EH (cell line): ENCODE results near the gene FBLN1.
"Not testable (repeated sequence)": the region's sequence is repeated elsewhere in the genome, so short reads cannot be mapped to it uniquely, and the experiment has no call there.

Source experiments
- DNase-seq: peaks from one replicate; pipeline ENCODE4 v3.0.0-alpha.2; 2015; ENCODE audit warnings: low read depth

Gene FBLN1

DNA sequence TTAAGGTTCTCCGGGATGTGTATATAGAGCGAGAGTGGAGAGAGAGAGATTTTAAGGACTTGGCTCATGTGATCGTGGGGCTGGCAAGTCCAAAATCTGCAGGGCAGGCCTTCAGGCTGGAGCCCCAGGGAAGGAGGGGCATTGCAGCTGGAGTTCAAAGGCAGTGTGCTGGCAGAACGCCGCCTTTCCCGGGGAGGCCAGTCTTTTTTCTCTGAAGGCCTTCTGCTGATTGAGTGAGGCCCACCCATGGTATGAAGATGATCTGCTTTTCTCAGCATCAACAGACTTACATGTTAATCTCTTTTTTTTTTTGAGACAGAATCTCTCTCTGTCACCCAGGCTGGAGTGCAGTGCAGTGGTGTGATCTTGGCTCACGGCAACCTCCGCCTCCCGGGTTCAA is 25.4 kb downstream of the FBLN1 start:
- DNase-seq: no peak

DNA sequence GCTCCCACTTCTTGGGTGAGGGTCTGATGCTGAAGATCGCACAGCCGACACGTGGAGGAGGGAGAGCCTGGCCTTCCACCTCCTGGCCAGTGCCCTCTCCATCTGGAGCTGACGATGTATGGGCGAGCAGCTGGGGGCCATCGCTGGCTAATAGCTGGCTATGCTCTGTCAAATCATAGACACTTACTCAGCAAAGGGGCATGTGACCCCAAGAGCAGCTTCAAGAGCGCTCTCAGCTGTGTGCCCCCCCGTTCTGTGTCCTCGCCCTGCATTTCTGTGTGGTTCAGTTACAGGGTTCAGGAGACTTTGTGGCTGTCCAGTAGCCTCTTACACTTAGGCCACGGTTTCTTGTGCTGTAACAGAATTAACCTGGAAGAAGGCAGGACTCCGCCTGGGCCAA is 26.4 kb downstream of the FBLN1 start:
- DNase-seq: no peak

DNA sequence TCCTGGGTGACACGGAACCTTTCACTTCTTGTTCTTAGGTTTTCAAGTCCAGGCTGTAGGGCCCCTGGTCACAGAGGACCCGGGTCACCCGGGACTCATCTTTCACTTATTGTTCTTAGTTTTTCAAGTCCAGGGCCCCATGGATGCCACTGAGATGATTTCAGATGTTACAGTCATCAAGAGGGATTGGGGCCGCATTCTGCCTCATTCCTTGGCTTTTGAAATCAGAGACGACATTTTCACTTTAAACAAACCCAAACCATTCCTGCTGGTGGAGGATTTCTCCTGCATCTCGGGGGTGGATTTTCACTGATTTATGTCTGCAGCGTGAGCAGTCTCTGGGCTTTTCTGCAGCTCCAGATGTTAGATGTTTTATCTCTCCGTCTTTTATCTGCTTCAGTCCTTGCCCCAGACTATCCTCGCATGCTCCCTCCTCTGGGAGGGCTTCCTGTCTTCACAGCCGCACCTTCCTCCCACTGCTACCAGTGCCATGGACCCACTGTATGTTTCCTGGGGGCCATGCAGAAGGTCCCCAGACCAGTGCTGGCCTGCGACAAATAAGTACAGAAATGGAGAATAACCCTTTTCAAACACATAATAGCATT is 27.4 kb downstream of the FBLN1 start:
- DNase-seq: peak; percentile 85

DNA sequence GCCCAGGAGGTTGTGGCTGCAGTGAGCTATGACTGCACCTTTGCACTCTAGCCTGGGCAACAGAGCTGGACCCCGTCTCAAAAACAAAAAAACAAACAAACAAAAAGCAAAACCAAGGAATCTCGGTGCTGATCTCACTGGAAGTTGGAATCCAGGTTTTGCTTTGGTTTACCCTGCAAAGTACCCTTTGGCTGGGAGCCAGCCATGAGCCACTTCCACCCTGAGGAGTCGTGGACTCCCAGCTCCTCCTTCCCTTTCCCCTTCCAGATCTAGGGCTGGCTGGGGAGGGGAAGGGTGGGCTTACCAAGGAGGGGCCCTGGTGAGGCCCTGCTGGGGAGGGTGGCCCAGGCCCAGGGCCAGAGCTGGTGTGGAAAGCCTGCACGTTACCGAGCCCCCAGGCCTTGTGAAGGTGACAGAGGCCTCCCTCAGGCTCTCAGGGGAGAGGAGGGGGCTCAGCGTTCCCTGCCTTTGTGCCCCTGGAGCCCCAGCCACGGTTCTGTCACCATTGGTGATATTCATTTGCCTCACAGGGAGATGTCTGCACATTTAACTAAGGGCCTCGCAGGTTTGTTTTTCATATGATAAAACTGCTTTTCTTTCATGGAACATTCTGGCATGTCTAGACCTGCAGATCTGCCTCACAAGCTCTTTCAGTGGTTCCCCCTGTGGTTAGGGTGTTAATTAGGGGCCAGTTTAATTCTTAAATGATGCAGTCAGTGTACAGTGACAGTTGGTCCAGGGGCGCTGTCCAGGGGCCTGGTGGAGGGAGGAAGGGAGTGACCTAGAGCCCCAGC is 29.0 kb downstream of the FBLN1 start:
- no peak for DNase-seq

DNA sequence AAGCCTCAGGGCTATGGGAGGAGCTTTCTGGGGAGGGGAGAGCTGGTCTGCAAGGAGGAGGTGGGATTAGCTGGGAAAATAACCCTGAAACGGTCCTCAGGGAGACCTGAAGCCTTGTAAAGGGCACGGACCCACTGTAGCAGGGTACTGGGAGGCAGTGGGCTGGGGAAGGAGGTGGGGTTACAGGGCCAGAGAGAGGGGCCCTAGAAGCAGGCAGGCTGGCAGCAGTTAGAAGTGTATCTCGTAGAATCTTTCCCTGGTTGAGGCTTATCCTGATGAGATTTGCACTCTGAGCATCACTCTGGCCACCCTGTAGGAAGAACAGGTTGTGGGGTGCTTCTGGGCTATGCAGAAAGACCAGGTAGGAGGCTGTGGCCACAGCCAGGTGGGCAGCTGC is 29.6 kb downstream of the FBLN1 start:
- DNase-seq: no peak

DNA sequence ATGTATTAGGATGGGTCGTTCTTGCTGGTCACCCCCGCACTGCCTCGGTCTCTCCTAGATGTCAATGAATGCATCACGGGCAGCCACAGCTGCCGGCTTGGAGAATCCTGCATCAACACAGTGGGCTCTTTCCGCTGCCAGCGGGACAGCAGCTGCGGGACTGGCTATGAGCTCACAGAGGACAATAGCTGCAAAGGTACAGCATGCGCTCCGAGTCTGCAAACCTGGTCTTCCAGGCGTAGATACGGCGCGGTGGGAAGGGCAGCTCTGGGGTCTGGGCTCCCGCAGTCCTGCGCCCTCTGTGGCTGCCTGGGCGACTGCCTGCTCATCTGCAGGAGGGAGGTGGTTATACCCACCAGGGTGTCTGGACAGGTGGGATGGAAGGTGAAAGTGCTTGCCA is 31.0 kb downstream of the FBLN1 start:
- no peak for DNase-seq

DNA sequence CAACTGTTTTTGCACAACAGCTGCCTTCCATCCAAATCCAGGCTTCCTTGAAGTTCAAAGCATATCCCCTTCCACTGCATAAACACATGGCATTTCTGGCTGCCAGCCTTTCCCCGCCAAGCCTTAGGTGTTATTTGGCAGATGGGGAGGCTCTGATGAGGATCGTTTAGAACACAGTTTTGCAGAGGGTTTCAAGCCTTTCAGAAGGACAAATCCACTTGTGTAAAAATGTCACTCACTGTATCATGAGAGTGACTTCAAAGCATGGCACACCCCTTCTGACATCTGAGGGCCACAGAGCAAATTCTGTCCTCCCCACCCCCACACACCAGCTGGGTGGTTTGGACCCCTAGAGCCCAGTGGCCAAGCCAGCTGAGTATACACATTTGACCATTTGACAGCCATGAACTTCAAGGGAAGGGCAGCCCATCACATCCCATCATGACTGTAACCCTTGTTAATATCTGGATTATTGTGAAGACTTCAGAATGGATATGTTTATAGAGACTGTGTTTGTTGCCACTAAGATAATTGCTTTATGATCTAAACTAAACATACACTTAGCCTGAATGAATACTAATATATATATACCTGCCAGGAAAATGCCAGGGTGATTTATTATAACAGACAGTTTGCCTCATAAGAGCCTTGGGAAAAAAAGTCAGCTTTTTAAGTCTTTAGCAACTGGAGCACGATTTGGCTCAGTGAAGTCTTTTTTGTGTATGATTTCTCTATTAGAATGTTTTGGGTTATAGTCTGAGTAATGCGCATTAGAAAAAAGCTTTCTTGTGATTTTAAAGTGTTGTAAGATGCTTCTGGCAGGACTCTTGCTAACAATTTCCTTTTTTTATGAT is 31.9 kb downstream of the FBLN1 start:
- DNase-seq: peak; percentile 60

DNA sequence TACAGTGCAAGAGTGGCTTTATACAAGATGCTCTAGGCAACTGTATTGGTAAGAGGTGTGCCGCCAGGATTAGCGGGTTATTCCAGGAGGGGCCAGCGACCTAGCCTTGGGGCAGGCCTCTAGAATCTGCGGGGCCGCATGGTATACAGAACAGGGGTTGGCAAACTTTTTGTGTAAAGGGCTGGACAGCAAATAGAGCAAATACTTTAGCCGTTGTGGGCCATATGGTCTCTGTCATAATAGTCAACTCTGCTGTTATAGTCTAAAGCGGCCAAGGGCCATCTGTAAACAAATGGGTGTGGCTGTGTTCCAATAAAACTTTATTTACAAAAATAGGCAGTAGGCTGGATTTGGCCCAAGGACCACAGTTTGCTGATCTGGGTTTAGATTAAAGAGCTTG is 32.6 kb downstream of the FBLN1 start:
- no peak for DNase-seq

DNA sequence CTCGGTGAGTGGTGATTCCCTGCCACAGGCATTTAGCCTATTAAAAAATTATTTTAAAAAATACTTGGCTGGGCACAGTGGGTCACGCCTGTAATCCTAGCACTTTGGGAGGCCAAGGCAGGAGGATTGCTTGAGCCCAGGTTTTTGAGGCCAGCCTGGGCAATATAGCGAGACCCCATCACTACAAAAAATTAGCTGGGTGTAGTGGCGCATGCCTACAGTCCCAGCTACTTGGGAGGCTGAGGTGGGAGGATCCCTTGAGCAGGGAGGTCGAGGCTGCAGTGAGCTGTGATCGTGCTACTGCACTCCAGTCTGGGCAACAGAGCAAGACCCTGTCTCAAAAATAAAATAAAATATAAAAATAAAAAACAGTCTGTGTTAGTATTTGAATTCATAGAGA is 33.2 kb downstream of the FBLN1 start:
- not testable (repeated sequence) for DNase-seq

DNA sequence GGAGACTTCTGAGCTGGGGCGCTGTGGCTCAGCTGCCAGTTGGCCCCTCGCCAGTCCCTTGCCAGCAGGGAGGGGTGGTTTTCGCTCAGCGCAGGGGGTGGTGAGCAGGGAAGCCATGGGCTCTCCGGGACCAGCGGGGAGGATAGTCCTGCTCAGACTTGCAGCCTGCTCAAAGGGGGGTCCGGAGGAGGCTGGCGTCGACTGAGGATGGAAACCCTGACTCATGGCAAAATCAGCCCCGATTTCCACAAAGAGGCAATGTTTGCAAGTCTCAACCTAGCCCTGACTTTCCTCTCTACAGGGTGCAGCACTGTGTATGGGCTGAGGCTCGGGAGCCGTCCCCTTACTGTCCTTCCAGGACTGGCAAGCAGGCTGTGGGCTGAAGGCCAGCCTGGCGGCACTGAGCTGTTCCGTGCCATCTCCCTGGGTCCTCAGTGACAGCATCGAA is 35.1 kb downstream of the FBLN1 start:
- peak; percentile 97 for DNase-seq

DNA sequence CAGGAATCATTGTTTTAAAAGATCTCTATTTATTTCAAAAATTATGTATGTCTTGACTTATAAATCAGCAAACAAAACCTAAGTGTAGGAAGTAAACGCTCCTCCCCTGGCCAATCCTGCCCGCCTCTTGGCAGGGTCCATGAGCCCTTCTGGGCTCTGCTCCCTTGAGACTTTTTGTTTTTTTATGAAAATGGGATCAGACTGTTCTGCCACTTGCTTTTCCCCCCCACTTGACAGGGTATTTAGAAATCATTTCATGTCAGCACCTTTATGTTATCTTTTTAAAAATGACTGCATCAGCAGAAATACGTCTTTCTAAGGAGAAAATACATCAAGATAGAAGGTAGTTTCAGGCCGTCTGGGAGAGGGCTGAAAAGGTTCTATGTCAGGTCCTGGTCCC is 35.6 kb downstream of the FBLN1 start:
- DNase-seq: no peak

DNA sequence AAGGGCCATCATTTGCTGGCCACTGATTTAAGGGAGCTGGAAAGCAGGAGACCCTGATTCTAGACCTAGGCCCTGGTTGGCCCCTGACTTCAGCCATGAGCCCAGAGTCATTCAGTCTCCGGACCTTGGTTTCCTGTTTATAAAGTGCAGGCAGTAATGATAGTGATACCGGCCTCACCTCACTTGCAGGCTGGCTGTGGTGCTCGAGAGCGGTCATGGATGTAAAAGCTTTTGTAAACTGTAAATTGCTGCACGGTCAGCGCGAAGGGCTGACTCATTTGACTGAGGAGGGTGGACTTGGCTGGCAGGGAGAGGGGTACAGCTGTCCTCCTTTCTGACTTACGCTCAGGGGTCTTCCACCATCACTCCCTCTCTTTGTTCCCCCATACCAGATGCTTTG is 37.4 kb downstream of the FBLN1 start:
- DNase-seq: no peak

DNA sequence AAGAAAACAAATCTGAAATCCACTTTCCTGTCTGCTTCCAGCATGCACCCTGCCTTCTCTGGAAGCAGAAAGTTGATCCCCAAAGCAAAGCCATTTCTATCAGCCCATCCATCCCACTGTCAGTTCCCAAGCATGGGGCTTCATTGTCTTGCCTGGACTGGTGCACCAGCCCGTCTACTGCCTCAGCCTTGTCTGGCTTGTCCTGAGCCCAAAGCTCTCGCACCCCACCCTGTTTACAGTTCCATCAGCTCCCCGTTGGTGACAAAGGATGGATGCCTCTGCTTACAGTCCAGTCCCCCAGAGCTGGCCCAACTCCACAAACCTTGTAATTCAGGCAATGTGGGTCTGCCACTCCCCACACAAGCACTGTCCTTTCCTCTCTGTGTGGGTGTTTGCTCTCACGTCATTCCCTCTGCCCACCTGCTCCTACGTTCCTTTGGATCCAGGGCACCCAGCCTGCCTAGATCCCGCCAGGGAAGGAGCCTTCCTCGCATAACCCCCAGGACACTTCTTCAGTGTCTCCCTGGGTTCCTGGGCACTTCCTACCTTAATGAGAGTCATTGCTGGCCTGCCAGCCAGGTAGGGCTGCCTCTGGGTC is 38.8 kb downstream of the FBLN1 start:
- DNase-seq: no peak

DNA sequence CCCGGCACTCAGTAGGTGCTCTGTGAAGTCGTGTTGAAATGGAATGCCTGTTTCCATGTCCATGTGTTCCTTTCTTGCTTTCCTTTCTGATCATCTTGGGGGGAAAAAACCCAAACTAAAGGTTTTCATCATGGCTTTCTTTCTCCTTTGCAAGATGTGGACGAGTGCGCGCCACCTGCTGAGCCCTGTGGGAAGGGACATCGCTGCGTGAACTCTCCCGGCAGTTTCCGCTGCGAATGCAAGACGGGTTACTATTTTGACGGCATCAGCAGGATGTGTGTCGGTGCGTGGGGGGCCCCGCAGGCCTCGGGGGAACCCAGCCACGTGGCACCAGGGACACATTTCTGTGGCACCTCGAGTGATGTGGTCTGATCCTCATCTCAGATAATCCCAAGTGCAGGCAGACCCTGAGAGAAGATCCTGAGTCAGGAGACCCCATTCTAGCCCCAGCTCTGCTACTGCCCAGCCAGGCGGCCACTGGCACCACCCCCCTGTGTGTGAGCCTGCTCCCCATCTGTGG is 39.4 kb downstream of the FBLN1 start:
- DNase-seq: no peak

DNA sequence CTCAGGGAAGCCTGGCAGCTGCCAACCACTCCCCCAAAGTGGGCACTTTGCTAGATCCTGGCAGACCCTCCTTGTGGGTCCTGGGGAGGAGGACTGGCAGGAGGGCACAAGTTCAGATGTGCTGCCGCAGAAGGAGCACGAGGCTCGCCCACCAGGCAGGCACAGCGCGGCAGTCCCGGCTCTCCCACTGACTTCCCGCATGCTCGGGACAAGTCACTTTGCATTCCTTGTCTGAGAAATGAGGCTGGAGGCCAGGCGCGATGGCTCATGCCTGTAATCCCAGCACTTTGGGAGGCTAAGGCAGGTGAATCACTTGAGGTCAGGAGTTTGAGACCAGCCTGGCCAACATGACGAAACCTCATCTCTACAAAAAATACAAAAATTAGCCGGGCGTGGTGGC is 40.1 kb downstream of the FBLN1 start:
- DNase-seq: not testable (repeated sequence)

DNA sequence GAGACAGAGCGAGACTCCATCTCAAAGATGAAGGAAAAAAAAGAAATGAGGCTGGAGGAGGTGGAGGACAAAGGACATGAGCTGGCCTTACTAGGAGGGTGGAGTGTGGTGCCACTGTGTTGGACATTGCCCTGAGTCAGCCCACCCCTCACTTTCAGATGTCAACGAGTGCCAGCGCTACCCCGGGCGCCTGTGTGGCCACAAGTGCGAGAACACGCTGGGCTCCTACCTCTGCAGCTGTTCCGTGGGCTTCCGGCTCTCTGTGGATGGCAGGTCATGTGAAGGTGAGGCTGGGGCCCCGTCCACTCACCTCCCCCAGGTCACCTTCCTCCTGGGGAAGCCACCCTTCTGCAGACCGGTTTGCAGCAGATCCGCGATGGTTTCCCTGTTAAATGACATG is 40.6 kb downstream of the FBLN1 start:
- no peak for DNase-seq

DNA sequence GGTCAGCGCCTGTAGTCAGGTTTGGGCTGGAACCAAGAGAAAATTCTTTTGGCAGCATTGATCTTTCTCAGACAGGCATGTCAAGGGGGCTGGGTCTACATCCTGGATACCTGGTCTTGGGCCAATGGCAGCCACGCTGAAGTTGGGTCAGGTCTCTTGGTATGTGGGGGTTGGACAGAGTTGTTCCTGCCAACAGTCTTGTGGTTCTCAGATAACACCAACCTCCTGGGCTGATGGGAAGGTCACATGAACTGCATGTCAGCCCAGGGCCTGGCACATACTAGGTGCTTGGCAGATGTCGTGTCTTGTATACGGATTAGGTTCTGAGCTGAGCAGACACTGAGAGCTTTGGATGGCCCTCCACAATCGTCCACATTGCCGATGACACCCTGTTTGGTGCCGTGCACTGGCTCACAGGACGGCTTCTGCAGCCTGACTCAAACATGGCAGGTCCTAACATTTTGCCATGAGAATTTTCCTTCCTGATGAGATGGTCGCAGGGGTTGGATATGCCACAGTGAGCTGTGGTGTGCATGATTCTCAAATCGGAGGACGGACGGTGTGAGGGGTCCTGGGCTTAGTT is 42.0 kb downstream of the FBLN1 start:
- DNase-seq: peak; percentile 53

DNA sequence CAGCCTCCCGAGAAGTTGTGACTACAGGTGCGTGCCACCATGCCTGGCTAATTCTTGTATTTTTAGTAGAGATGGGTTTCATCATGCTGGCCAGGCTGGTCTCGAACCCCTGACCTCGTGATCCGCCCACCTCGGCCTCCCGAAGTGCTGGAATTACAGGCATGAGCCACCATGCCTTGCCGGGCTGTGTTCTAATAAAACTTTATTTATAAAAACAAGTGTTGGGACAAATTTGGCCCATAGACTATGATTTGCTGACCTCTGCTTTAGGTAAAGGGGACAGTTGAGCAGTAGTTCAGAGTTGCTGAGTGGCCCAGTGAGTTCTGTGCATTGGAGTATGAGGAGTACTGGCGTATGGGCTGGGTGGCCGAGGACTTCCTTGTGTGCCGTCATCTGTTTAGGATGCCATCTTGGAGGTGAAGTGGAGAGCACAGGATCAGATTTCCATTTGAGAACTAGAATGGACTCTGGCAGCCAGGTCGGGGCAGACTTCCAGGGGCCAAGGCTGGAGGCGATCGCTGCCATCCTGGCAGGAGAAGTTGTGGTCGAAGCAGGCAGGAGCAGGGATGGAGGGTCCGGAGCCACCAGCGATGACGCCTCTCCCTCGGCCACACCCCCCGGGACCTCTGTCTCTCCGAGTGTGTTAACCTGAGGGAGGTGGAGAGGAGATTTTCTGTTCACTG is 43.8 kb downstream of the FBLN1 start:
- no peak for DNase-seq

DNA sequence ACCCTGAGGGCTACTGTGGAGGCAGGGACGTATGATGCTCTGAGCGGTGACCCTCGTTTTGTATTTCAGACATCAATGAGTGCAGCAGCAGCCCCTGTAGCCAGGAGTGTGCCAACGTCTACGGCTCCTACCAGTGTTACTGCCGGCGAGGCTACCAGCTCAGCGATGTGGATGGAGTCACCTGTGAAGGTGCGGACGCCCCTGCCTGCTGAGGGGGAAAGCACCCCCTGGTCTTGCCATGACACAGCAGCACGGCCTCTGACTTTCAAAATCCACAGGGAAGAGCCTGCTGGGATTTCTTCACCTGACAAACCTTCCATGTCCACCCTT is 44.3 kb downstream of the FBLN1 start:
- no peak for DNase-seq

DNA sequence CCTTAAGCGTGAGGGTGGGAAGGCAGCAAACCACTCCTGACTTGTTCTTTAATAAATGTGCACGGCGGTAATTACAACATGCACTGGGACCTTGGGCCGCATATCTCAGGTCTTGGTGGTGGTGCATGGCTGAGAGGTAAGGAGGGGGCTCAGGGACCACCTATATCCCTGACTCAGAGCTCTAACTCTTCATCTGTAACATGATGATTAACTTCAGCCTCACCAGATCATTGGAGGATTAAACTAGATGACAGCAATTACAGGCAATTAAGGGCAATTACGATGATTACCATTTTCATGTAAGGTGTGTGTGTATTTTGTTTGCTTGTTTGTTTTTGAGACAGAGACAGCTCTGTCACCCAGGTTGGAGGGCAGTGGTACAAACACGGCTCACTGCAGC is 45.0 kb downstream of the FBLN1 start:
- no peak for DNase-seq

DNA sequence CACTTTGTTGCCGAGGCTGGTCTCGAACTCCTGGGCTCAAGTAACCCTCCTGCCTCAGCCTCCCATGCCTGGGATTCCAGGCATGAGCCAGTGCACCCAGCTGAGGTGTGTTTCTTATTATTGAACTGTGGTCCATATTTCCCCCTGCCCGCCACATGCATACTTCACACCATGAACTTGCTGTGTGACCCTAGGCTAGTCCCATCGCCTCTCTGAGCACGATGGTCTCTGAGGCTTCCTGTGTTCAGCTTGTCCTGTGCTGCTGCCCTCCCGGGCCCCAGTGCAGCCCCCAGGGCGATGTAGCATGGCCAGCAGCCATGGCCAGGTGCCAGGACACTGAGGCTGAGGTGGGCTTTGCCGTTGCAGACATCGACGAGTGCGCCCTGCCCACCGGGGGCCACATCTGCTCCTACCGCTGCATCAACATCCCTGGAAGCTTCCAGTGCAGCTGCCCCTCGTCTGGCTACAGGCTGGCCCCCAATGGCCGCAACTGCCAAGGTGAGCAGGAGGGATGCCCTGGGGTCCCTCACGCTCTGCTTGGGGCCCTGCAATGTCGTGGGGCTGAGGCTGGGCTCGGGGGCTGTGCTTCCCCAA is 45.7 kb downstream of the FBLN1 start:
- no peak for DNase-seq
